ENCODE results near the gene RBM15B. TPM values are rescaled to one million over a fixed set of nuclear protein-coding genes. Genes with fewer than 3 reads are reported as not detected.

Gene RBM15B
- total RNA-seq, 2 donors from 2014 or later, result 21.1 to 22.8 TPM

DNA sequence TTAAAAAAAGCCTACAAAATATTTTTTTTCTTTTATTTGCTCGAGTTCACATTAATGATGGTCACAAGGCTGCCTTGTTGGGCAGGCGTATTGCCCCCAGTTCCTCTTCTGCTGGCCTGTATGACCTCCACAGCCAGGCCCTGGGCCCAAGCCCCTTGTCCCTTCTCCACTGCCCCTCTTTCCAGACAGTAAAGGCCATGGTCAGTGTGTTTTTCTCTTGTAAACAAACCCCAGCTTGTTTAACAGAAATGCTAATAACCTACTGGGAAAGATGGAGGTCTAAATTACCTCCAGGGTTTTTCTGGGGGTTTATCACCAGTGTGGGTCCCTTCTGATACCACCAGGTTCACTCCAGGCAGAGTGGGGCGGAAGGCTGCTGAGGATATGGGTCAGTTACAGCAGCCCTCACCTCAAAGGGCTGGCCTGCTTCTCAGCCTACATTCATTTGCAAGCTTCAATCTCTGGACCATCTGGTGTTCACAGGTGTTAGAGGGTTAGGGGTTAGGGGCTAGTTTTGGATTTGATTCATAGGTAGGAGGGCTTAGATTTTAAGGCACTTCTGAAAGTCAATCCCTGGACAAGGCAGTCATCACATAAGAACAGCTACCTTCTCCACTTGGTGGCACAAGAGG lies 8.0 kb upstream of the RBM15B start:
- ATAC-seq, result no peak
- intact Hi-C loops (cut with DNase I), result no loop called here

GRCh38 chr3:51384055-51384725 lies 6.9 kb upstream of the RBM15B start:
- no peaks in the 10 kb centered on the region for H3K36me3 ChIP-seq (replicated peaks in 1 of 2; ENCODE audit: insufficient read depth in 1 of 2, low read depth in 2 of 2)
- H3K27ac ChIP-seq, result peak overlapping the region; percentile 91 to 92 (median 92)
- DNase-seq (peak in 3 of 4 donors; percentile 32 to 48 (median 35)), ATAC-seq (peak; percentile 21)
- no peaks in the 10 kb centered on the region for H3K9me3 ChIP-seq
- TF ChIP-seq CTCF (IDR thresholded peaks at IDR 0.05) (no peak), POLR2A (IDR thresholded peaks at IDR 0.05) (no peak)
- H3K27me3 ChIP-seq, result no peaks in the 10 kb centered on the region
- peaks cover 44% of the 10 kb centered on the region for H3K4me1 ChIP-seq
- intact Hi-C loops (cut with DNase I), result no loop called here
- H3K4me3 ChIP-seq, result peak overlapping the region; percentile 84 to 92
- WGBS, 2 donors, result 0% methylated on average over 11 to 29 of the region's 29 CpGs

More for the DNA sequence above, 8.0 kb upstream of the RBM15B start:
- no peak for DNase-seq
- Histone ChIP-seq H3K4me3 (no peak overlapping the region), H3K36me3 (replicated peaks in 1 of 2; ENCODE audit: insufficient read depth in 1 of 2, low read depth in 2 of 2) (no peaks in the 10 kb centered on the region), H3K9me3 (no peaks in the 10 kb centered on the region), H3K27me3 (no peaks in the 10 kb centered on the region), H3K27ac (no peak overlapping the region), H3K4me1 (peaks cover 34% of the 10 kb centered on the region)
- no peak for TF ChIP-seq CTCF (IDR thresholded peaks at IDR 0.05)
- no peak for TF ChIP-seq POLR2A (IDR thresholded peaks at IDR 0.05)
- 86 to 88% methylated on average over 3 of the region's 3 CpGs for WGBS, 2 donors

DNA sequence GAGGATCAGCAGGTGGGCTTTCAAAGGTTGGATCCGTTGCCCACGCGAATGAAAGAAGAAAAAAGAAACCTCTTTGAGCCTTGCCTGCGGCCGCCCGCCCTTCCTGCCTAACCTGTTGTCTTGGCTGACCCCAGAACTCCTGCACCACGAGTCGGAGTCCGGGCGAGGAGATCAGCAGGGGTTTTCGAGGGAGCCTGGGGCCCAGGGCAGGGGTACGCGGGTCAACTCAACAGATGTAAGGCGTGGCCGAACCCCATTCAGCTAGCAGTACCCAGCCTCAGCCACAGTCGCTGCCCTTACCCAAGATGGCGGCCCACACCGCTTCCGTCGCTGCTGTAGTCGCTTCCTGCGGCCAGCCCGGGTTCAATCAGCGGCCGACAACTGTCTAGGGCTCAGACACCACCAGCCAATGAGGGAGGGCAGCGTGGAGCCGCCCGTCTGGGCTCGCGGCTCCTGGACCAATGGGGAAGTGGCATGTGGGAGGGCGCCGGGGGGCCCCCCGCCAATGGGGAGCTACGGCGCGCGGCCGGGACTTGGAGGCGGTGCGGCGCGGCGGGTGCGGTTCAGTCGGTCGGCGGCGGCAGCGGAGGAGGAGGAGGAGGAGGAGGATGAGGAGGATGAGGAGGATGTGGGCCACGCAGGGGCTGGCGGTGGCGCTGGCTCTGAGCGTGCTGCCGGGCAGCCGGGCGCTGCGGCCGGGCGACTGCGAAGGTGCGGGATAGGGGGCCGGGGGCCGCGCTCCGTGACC lies 6.2 kb upstream of the RBM15B start, which contains the start of gene MANF:
MANF (plus strand) TSS at position 566 of the 748 bp plus-strand sequence; CDS start at position 618, 52 bp downstream.
- WGBS, 2 donors, result 0% methylated on average over 20 to 64 of the region's 65 CpGs
- H3K9me3 ChIP-seq, result no peaks in the 10 kb centered on the region
- TF ChIP-seq CTCF (IDR thresholded peaks at IDR 0.05) (peak in 4 of 7 experiments; percentile 28 to 42 (median 34)), POLR2A (IDR thresholded peaks at IDR 0.05) (peak; percentile 86 to 91 (median 90))
- H3K4me3 ChIP-seq, result peak within 1 kb of the TSS; percentile 84 to 92
- ATAC-seq (peak; percentile 99), DNase-seq (peak; percentile 98 to 99 (median 98))
- peak within 1 kb of the TSS; percentile 91 to 92 (median 92) for H3K27ac ChIP-seq
- no peaks in the 10 kb centered on the region for H3K36me3 ChIP-seq (replicated peaks in 1 of 2; ENCODE audit: insufficient read depth in 1 of 2, low read depth in 2 of 2)
- intact Hi-C loops (cut with DNase I), result no loop called here
- H3K4me1 ChIP-seq, result peaks cover 52% of the 10 kb centered on the region
- no peaks in the 10 kb centered on the region for H3K27me3 ChIP-seq

- DNase-seq, result no peak
- Histone ChIP-seq H3K27ac (peak overlapping the region; percentile 91 to 92 (median 92)), H3K36me3 (replicated peaks in 1 of 2; ENCODE audit: insufficient read depth in 1 of 2, low read depth in 2 of 2) (no peaks in the 10 kb centered on the region), H3K9me3 (no peaks in the 10 kb centered on the region), H3K27me3 (no peaks in the 10 kb centered on the region), H3K4me3 (peak overlapping the region; percentile 80 to 92), H3K4me1 (peaks cover 59% of the 10 kb centered on the region)
- intact Hi-C loops (cut with DNase I), result no loop called here
- ATAC-seq, result no peak
- TF ChIP-seq POLR2A (IDR thresholded peaks at IDR 0.05) (no peak), CTCF (IDR thresholded peaks at IDR 0.05) (no peak)
- 2% methylated on average over 16 to 18 of the region's 18 CpGs for WGBS, 2 donors
Observed at GRCh38 chr3:51385621-51386091, 5.4 kb upstream of the RBM15B start.

Measured in body of pancreas (tissue), 4 donors.